NCI-H345 treated with DMSO at 0.1 percent for 48 hours (cell line): Measurements from ENCODE around the gene HOATZ.
A peak's percentile ranks its signal among the peaks of the same experiment; 100 is the strongest.

Experiments
- DNase-seq: peaks from one replicate; lab custom pipeline; 2025; ENCODE audit not compliant: unreplicated experiment; lab: John Stamatoyannopoulos, UW

Gene HOATZ

GRCh38 chr11:111514216-111515031, at the start of gene HOATZ:
Gene HOATZ (plus strand): TSS chr11:111514778. CDS start chr11:111514785, 7 bp downstream.
- peak; percentile 48 for DNase-seq

DNA sequence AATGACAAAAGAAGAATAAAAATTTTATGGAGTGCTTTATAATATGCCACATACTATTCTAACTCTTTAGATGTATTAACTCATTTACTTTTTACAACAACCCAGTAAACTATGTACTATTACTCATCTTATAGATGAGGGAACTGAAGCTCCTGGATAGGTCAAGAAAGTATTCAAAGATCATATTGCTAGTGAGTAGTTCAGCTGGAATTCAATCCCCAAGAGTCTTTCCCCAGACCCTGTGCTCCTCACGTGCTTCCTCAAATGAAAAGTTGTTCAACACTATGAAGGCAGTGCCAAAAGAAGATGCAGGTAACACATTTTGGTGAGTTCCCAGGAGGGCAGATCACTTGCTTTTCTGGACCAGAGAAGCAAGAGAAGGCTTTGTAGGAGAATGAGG, 49.2 kb upstream of the HOATZ start:
- DNase-seq, result no peak

DNA sequence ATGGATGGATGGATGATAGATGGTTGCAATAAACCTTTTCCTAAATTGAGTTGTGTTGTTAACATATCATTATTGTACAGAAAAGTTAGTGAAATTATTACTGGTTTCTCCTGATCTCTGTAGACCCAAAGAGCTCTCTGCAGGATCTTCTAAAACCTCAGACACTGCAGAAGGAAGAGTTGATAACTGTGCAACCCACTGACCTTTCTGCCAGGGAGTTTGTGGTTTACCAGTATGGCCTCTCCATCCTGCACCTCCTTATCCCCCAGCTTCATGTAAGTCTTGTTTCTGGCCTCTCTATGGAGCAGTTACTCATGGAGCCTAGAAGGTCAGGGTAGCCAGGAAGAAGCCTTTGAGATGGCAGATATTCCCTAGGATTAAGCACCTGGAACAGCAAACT, 48.0 kb upstream of the HOATZ start:
- no peak for DNase-seq

GRCh38 chr11:111469200-111469599, 45.4 kb upstream of the HOATZ start:
- DNase-seq, result no peak

- DNase-seq, result no peak
These were observed 42.4 kb upstream of the HOATZ start for GRCh38 chr11:111472228-111472627.

- DNase-seq, result no peak
These were observed 40.1 kb upstream of the HOATZ start for GRCh38 chr11:111474432-111474831.

DNA sequence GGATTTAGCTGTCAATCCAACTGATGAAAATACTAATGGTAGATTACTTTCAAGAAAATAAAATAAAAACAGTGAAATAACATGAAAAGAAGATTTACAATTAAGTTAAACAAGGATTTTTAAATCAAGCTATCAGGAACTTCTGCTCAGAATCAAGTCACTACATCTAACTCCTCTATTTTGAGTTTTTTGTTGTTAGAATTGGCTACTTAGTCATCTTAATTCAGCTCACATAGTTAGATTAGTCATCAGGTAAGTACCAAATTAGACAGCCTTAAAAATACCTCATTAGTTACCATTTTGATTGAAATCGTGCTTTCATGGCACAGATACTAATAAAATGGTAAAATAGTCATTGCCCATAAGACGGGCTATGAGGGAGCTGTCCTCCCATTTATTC, 38.2 kb upstream of the HOATZ start:
- no peak for DNase-seq

- no peak for DNase-seq
These were observed 37.6 kb upstream of the HOATZ start for GRCh38 chr11:111476956-111477355.

DNA sequence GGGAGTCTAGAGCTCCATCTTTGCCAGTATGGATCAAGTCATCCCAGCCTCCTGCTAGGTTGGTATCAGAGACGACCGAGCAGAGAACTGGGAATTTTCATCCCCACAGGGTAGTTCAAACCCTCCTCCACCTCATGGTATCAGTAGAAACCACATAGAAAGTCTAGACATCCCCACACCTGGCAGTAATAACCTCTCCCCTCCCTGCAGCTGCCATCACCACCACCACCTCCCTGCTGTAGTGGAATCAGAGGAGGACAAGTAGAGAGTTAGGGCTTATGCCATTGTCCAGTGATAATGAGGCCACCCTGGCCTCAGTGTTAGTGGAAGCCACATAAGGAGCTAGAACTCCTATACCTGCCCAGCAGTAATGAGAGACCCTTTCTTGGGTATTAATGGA, 36.7 kb upstream of the HOATZ start:
- no peak for DNase-seq

GRCh38 chr11:111479666-111480065, 34.9 kb upstream of the HOATZ start:
- DNase-seq, result no peak

DNA sequence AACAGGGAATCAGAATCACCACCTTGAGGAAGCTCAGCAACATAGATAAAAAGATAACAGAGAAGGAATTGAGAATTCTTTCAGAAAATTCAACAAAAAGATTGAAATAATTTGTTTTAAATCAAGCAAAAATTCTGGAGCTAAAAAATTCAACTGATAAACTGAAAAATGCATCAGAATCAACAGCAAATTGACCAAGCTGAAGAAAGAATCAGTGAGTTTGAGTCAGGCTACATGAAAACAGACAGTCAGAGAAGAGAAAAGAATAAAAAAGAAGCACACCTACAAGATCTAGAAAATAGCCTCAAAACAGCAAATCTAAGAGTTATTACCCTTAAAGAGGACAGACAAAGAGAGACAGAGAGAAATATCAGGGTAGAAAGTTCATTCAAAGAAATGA, 31.1 kb upstream of the HOATZ start:
- no peak for DNase-seq

DNA sequence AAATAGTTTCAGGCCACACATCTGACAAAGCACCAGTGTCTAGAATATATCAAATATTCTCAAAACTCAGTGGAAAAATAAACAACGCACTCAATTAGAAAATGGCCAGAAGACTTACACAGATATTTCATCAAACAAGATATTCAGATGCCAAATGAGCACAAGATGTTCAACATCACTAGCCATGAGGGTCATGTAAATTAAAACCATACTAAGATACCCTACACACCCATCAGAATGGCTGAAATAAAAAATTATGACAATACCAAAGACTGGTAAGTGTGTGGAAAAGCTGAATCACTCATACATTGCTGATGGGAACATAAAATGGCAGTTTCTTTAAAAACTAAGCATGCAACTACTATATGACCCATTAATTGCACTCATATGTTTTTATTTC, 24.1 kb upstream of the HOATZ start:
- no peak for DNase-seq

DNA sequence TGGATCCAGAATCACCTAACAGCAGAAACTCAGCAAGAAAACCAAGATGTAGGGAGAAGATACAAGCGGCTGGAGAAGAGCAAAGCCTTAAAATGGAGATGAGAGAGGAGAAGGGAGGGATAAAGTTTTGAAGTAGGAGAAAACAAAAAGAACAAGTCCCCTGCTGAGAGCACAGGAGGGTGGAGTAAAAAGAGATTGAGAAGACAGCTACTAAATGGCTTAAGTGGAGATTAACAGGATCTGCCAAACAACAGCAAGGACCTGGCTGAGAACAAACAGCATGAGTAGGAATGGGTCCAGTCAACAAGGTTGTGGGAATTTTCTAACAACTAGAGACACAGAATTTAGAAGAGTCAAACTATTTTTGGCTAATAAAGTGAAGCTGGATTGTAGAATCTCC, 20.5 kb upstream of the HOATZ start:
- no peak for DNase-seq

- DNase-seq, result no peak
These were observed 15.1 kb upstream of the HOATZ start for GRCh38 chr11:111499483-111499882.

DNA sequence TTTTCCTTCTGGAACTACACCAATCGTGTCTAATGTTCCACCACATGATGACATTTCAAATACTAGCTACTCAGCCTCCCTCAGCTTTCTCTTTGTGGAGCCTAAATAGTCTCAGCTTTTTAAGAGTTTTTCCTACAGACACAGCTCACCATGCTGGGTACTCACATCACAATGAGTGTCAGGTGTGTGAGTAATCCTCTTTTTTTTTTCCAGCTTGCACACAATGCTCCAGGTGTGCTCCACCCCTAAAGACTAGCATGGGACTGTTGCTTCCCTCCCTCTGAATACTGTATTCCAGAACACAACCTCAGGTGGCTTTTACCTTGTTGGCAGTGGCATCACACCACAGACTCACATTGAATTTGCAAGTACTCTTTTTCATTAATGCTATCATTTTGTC, 14.1 kb upstream of the HOATZ start:
- peak; percentile 26 for DNase-seq

DNA sequence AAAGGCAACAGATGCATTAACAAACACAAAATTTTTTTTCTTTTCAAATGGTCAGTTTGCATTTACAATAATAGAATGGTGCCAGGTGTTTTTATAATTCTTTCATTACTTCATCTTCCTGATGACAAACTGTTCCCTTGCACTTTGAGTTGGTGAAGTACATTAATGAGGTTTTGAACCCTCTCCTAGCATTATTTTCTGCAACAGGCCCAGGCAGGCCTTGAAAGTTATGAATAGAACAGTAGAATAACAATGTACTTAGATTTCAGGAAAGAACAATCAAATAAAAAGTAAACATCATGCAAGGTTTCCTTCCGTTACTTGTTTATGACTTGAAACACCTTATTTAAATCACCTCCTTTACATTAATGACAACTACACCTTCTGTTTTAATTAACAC, 12.0 kb upstream of the HOATZ start:
- DNase-seq, result peak; percentile 26

GRCh38 chr11:111510311-111510710, 4.3 kb upstream of the HOATZ start:
- no peak for DNase-seq

DNA sequence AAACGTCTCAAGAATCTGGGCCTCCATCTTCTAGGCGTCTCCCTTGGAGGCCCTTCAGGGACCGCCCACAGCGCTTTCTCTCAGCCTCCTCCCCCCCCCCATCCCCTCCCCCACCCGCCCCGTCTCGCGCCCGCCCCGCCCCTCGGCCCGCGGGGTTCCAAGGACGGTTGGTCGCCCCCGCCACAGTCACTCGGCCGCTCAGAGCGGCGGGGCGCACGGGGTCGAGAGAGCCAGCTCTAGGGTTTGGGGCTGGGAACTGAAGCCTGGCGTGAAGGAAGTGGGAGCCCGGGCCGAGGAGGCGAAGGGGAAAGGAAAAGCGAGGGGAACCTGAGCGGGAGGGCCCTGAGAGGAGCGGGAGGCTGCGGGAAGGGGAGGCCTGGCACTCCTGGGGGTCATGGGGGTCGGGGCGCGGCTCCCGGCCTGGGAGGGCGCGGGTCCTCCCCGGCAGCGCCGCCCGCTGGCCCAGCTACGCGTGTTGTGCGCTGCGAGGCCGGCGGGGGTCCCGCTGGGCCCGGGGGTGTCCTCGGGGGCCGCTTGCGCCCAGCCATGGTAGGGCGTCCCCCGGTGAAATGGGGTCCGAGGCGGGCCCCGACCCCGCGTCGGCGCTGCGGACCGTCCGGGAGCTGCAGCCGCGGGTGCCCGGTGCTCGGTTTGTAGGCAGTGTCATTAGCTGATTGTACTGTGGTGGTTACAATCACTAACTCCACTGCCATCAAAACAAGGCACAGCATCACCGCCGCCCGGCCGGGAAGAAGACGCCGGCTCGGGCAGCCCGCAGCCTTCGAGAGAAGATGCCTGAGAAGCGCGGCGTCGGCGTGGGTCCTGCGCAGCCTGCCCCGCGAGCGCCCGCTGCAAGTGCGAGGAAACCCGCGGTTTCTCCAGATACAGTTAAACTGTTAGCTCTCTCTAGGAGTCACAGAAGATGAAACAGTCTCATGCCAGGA, 2.0 kb upstream of the HOATZ start, which contains the start of gene BTG4:
TSS of gene BTG4 (minus strand) at position 91 of the 944 bp plus-strand sequence. CDS start 13,610 bp downstream, outside the sequence.
- no peak for DNase-seq

DNA sequence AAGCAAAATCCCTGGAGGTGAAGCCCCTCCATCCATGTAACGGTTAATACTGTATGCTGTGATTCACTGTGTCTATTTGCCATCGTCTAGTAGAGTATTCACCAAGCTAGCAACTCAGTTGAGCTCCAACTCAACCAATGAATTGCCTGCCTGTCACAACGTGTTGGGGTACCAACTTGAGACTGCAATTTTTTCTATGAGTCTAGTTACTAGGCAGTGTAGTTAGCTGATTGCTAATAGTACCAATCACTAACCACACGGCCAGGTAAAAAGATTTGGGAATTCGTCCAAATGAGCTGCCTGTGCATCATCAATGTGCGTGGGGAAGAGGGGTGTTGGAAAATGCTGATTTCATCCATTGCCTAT, 1.4 kb upstream of the HOATZ start:
- no peak for DNase-seq

DNA sequence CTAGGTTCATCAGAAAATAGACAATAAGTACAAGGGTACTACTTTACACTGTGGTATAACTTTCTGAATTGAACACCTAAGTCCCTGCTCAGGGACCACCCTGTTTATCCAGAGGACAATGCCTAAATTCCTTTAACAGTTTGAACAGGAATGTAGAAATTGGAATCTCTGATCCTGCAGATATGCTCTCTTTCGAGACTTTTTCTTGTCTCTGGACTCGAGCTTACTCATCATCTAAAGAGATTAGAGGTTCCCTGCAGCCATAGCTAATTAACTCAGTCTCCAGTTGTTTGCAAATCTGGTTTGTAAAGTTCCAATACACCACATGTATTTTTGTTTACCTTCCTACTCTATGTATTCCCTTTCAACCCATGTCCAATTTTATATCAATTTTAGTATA, 1.0 kb downstream of the HOATZ start:
- DNase-seq, result no peak

GRCh38 chr11:111518668-111519067, 4.1 kb downstream of the HOATZ start:
- DNase-seq, result no peak

DNA sequence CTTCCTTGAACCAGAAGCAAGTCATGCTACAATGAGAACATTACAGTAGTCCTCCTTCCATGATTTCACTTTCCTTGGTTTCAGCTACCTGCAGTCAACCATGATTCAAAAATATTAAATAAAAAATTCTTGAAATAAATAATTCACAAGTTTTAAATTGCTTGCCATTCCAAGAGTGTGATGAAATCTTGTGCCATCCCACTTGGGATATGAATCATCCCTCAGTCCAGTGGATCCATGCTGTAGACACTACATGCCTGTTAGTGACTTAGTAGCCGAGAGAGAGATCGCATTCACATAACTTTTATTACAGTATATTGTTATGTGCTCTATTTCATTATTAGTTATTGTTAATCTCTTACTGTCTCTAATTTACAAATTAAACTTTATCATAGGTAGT, 6.0 kb downstream of the HOATZ start:
- no peak for DNase-seq
